ENCODE data around the gene IFNL4.
"Not testable (repeated sequence)": the region's sequence is repeated elsewhere in the genome, so short reads cannot be mapped to it uniquely, and the experiment has no call there.

The IFNL4 gene

DNA sequence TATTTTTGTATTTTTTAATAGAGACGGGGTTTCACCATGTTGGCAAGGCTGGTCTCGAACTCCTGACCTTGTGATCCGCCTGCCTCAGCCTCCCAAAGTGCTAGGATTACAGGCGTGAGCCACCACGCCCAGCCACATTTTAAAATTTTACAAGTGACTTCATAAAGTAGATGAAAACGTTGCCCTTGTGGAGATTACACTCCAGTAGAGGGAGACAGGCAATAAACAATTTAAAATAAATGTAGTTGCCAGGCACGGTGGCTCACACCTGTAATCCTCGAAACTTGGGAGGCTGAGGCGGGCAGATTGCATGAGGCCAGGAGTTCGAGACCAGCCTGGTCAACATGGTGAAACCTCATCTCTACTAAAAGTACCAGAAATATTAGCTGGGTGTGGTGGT, 29.5 kb downstream of the IFNL4 start:
- not testable (repeated sequence) for DNase-seq

- DNase-seq, result no peak
These were observed 30.2 kb downstream of the IFNL4 start for GRCh38 chr19:39218230-39219007.

DNA sequence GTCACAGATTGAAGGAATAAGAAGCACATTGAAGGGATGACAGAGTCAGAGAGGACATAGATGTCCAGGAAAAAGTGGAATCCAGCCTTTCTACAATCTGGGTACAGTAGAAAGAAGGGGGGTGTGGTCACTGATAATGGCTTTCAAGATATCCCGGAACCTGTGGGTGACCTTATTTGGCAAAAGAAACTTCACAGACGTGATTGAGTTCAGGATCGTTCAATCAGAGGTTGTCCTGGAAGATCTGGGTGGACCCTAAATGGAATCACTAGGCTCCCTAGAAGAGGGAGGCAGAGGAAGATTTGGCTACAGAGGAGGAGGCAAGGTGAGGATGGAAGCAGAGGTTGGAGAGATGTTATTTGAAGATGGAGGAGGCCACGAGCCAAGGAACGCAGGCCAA, 31.6 kb downstream of the IFNL4 start:
- DNase-seq, result no peak

DNA sequence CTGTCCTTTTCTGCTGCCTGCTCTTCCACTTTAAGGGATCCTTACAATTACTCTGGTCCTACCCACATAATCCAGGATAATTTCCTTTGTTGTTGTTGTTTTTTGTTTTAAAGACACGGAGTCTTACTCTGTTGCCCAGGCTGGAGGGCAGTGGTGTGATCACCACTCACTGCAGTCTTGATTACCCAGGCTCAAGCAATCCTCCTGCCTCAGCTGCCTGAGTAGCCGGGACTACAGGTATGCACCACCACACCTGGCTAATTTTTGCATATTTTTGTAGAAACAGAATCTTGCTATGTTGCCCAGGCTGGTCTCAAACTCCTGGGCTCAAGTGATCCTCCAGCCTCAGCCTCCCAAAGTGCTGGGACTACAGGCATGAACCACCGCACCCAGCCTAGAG, 33.3 kb downstream of the IFNL4 start:
- not testable (repeated sequence) for DNase-seq

DNA sequence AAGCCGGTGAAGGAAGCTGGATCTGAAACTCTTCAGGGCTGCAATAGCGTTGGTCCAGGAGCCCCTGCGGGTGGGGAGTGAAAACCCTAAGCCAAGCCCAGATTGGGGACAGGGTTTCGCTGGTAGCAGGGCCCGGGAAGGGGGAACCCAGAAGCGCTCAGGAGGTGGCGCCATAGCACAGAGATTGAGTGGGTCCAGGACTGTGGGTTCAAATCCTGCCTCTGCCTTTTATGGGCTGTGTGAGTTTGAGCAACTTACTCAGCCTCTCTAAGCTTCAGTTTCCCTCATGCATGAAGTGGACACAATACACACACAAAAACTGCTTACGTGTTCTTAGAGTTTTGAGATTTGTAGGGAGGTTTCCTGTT, 36.3 kb downstream of the IFNL4 start:
- peak; percentile 59 for DNase-seq

- no peak for DNase-seq
These were observed 36.8 kb downstream of the IFNL4 start for GRCh38 chr19:39211731-39212374.

DNA sequence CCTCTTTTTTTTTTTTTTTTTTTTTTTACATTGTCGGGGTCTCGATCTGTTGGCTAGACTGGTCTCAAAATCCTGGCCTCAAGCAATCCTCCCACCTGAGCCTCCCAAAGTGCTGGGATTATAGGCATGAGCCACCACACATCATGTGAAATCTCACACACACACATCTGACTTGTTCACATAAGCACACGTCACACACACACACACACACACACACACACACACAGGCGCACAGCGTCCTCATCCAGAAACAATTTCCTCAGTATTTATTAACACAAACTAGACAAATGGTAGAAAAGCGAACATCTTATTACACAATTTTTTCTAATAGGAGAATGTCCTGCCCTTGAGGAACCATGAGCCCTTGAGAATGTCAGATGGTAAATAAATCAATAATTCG, 39.5 kb downstream of the IFNL4 start:
- no peak for DNase-seq

DNA sequence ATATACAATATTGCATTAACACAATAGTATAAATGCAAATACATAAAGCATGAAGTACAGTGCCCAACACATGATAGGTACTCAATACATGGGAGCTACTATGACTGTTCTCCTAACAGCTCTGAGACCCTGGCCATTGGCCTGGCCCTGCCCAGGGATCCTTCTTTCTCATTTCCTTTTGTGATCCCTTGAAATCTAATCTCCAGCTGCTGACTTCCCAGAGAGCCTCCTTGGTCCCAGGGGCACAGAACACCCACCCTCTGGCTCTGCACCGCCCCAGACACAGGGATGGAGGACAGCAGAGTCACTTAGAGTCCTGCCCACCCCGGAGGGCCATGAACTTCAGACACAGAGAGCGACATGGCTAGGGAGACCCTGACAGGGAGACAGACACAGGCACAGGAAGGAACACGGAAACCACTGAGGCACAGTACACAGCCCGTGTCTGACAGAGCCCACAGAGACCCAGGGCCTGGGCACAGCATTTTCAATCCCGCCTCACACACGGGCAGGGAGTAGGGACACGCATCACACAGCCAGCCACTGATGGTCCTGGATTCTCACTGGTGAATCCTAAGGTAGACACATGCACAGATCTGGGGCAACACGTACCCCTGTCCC, 40.4 kb downstream of the IFNL4 start:
- DNase-seq, result no peak

DNA sequence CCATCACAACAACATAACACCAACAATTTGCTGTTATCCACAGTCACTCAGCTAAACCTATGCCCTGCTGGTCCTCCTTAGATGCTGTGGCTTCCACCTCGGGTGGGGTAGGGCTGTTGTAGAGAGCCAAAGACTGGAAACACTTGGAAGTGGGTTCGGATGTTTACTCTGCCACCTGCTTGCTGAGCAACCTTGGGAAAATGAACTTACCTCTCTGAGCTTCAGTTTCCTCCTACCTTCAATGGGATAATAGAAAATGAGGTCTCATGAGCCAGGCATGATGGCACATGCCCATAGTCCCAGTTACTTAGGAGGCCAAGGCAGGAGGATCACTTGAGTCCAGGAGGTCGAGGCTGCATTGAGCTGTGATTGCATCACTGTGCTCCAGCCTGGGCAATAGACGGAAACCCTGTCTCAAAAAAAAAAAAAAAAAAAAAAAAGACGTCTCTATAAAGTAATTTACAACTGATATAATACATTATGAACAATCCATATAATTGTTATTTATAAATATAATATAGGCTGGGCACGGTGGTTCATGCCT, 41.3 kb downstream of the IFNL4 start:
- no peak for DNase-seq

- DNase-seq, result no peak
These were observed 42.5 kb downstream of the IFNL4 start for GRCh38 chr19:39206122-39206521.

- DNase-seq, result no peak
These were observed 43.2 kb downstream of the IFNL4 start for GRCh38 chr19:39205449-39205764.

DNA sequence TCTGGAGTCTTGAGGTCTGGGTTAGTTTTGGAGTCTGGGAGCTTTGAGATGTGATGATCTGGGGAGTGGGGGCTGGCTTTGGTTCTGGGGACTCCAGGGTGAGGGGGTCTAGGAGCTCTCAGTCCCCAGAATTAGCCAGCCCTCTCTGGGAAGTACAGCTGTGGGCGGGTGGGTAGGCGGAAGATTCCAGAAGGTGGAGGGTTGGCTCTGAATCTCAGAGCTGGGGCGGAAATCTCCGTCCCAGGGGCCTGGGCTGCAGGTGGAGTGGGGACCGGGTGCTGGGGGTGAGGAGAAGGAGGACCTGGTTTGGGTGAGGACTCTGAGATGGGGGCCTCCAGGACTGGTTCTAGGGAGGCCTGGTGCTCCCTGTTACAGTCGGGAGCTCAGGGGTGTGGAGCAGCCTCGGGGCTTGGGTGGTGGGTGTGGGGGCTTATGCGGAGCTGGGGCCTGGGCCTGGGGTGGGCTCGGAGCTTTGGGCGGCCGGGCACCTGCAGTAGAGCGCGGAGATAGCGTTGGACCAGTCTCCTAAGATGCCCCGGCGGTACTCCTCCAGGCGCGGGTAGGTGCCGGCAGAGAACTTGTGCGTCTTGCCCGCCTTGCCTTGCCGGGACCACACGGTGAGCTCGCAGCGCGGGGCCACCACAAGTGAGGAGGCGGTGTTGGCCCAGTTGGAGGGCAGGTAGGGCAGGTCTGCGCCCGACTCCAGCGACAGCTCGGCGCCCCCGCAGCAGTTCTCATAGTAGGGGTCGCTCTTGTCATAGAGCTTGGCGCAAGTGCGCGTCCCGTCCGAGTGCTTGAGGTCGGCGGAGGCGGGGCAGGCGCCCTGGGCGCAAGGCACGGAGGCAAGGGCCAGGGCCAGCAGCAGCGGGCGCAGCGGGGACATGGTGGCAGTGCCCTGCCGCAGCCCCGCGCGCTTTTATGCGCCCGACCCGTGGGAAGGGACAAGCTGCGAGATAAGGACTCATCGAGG, 45.0 kb downstream of the IFNL4 start, which contains the start of gene SYCN:
Gene SYCN (minus strand): TSS at position 892 of the 970 bp plus-strand sequence. CDS start 9 bp downstream, at position 883.
- no peak for DNase-seq

DNA sequence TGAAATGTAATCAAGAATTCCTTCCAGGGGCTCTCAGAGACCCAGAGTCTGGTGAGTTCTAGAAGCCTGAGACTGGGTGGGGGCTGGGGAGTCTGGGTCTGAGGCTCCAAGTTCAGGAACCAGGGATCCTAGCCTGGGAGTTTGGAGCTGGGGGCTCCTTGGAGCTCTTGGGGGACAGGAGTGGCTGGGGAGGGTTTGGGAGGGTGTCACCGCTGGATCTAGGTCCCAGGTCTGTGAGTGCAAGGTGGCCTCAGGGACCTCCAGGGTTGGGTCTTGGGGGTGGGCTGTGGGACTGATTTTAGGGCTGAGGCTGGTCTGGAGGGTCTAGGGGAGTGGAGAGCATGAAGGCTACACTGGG, 45.7 kb downstream of the IFNL4 start:
- no peak for DNase-seq

DNA sequence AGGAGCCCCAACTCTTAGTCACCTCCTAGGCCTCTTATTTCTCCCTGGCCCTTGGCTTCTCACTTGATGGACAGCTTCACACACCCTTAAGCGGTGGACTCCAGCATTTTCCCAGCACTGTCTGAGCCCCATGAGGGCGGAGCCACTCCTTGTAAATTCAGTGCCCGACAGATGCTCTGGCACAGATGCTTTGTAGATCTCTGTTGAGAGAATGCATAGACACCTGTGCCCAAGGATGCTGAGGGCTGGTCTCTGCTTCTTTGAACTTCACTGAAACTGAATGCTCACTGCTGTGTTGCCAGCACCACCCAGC, 47.9 kb downstream of the IFNL4 start:
- no peak for DNase-seq

- DNase-seq, result no peak
These were observed 48.4 kb downstream of the IFNL4 start for GRCh38 chr19:39200066-39200802.

DNA sequence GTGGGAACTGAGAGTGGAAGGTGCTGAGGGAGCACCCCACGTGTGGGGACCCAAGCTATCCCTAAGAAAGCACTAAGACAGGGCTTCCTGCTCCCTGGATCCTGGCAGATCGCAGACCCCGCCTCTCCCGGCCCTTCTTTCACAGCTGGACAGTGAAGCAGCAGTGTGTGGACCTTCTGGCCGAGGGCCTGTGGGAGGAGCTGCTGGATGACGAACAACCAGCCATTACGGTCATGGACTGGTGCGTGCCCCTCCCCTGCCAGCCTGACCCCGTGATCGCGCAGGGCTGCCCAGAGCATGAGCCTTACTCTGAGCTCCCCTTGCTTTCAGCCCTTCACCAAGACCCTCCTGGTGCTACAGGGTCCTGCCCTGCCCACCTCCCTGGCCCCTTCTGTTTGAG, 49.6 kb downstream of the IFNL4 start:
- no peak for DNase-seq

GRCh38 chr19:39197808-39198207, 50.8 kb downstream of the IFNL4 start:
- DNase-seq, result no peak

DNA sequence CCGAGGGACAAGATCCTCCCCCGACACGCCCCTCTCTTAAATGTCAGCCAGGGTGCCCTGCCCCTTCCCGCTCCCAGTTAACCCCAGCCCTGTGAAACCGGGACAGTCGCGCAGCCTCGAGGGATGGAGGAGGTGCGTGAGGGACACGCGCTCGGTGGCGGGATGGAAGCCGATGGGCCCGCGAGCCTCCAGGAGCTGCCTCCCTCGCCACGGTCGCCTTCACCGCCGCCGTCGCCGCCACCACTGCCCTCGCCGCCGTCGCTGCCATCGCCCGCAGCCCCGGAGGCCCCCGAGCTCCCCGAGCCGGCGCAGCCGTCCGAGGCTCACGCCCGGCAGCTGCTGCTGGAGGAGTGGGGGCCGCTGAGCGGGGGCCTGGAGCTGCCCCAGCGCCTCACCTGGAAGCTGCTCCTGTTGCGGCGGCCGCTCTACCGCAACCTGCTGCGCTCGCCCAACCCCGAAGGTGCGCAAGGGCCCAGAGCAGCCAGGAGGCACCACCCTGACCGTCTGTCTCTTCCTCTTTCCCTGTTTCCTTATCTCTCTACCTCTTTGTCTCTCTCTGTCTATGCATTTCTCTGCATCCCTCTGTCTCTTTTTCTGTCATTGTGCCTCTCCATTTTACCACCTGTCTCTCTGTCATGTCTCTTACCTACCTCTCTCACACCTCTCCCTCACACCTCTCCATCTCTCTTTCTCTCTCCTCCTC, 51.6 kb downstream of the IFNL4 start, which contains the start of gene NCCRP1:
Gene NCCRP1 (plus strand): TSS at position 105 of the 703 bp plus-strand sequence. CDS start 19 bp downstream, at position 124.
- no peak for DNase-seq

DNA sequence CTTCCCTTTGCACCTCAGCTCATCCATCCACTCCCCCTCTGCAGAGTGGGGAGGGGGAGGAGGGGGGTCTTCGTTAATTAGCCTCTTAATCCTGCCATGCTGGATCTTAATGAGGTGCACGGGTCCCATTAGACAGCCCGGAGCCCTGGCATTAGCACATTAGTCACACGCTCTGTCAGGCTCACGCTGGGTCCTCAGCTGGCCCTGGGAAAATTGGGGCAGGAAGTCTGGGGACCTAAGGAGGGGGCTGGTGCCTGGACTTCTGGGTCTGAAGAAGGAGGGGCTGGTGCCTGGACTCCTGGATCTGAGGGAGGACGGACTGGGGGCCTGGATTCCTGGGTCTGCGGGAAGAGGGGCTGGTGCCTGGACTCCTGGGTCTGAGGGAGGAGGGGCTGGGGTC, 52.3 kb downstream of the IFNL4 start:
- no peak for DNase-seq
